Activated B cell treated with CpG ODN at 0.5 μM for 24 hours (primary cell): Measurements from ENCODE around the gene RPS26. TPM values are rescaled to one million over a fixed set of nuclear protein-coding genes. Genes with fewer than 3 reads are reported as not detected.
"Not testable (repeated sequence)": the region's sequence is repeated elsewhere in the genome, so short reads cannot be mapped to it uniquely, and the experiment has no call there.

Experiments used
- ATAC-seq: fragments of 200-7000 bp; cut with Tn5 transposase; one replicate; pipeline ENCODE4 v1.10.0; 2021; ENCODE audit warnings: low read depth, mild to moderate bottlenecking, moderate library complexity
- CTCF ChIA-PET: fragments of 350-600 bp; sonication (Branson Sonifier 250); formaldehyde crosslinking; loops from one replicate; lab custom pipeline; 2021; ENCODE audit warnings: antibody characterized with exemption; lab: Charles Lee
- POLR2A ChIA-PET: fragments of 350-600 bp; sonication (Branson Sonifier 250); formaldehyde crosslinking; loops from one replicate; lab custom pipeline; 2021; ENCODE audit warnings: antibody characterized with exemption; lab: Charles Lee
- DNase-seq: peaks from one replicate; pipeline ENCODE4 v3.0.0; 2022
- H3K27ac Mint-ChIP-seq: one replicate; pipeline ENCODE4 v1.8.0; 2020; ENCODE audit warnings: mixed read lengths
- H3K27me3 Mint-ChIP-seq: one replicate; pipeline ENCODE4 v1.8.0; 2021; ENCODE audit warnings: mixed read lengths
- H3K36me3 Mint-ChIP-seq: one replicate; pipeline ENCODE4 v1.8.0; 2021; ENCODE audit warnings: low read depth, mixed read lengths
- H3K4me1 Mint-ChIP-seq: one replicate; pipeline ENCODE4 v1.8.0; 2021; ENCODE audit warnings: mixed read lengths
- H3K4me3 Mint-ChIP-seq: one replicate; pipeline ENCODE4 v1.8.0; 2020; ENCODE audit warnings: mild to moderate bottlenecking, mixed read lengths
- H3K9me3 Mint-ChIP-seq: one replicate; pipeline ENCODE4 v1.8.0; 2020; ENCODE audit warnings: mixed read lengths
- CTCF ChIP-seq: fragments of 200-600 bp; IDR thresholded peaks from one replicate; pipeline ENCODE4 v1.8.0; 2022; ENCODE audit warnings: antibody characterized with exemption, mild to moderate bottlenecking
- intact Hi-C: fragments of 100-400 bp; cut with micrococcal nuclease; formaldehyde crosslinking; loops from one replicate; pipeline ENCODE4 v1.15.1; 2024
- total RNA-seq: library from RNA; stranded (reverse); gene quantifications from 2 replicates; pipeline ENCODE4 v1.2.3, GENCODE V29; 2022

RPS26 gene
- total RNA-seq, 1 donor from 2014 or later: 28.1 TPM

- Mint-ChIP-seq H3K27ac (peak overlapping the region; percentile 98), H3K4me1 (peaks cover 29% of the 10 kb centered on the region), H3K9me3 (no peaks in the 10 kb centered on the region), H3K36me3 (peaks cover 43% of the 10 kb centered on the region), H3K4me3 (peak overlapping the region; percentile 99), H3K27me3 (no peaks in the 10 kb centered on the region)
- ATAC-seq (no peak), DNase-seq (no peak)
- ChIA-PET POLR2A (interaction anchor here (0.6 to 1.4 kb wide), 10 partner anchors 64 to 303 kb away, joined by 3 to 8 read pairs (median 4); partner anchors contain the start of genes CNPY2, ORMDL2, PA2G4 and RAB5B), CTCF (interaction anchor here (1.0 to 1.6 kb wide), 4 partner anchors 45 to 302 kb away, joined by 3 to 7 read pairs (median 5); partner anchors contain the start of genes ORMDL2 and SARNP)
- intact Hi-C loops: loop anchor here (1.0 kb wide), 11 partner anchors 34 to 325 kb away; partner anchors contain the start of genes BLOC1S1, DNAJC14, PA2G4 and PYM1
- TF ChIP-seq CTCF: no peak
Measured at GRCh38 chr12:56040963-56041551, 661 bp upstream of the RPS26 start.

GRCh38 chr12:56042430-56042813 is 704 bp downstream of the RPS26 start:
- Mint-ChIP-seq H3K27ac (peak overlapping the region; percentile 98), H3K36me3 (peaks cover 44% of the 10 kb centered on the region), H3K4me1 (peaks cover 38% of the 10 kb centered on the region), H3K4me3 (peak overlapping the region; percentile 99)
- POLR2A ChIA-PET, DNase-seq, intact Hi-C loops, CTCF ChIA-PET, H3K9me3 Mint-ChIP-seq, ATAC-seq, H3K27me3 Mint-ChIP-seq: not testable (repeated sequence)

GRCh38 chr12:56042843-56043242 is 1.1 kb downstream of the RPS26 start:
- Mint-ChIP-seq H3K36me3 (peaks cover 44% of the 10 kb centered on the region), H3K9me3 (no peaks in the 10 kb centered on the region), H3K27ac (peak overlapping the region; percentile 98), H3K27me3 (no peaks in the 10 kb centered on the region), H3K4me3 (peak overlapping the region; percentile 99), H3K4me1 (peaks cover 38% of the 10 kb centered on the region)
- no peak for TF ChIP-seq CTCF
- ChIA-PET POLR2A (no interaction called here), CTCF (no interaction called here)
- intact Hi-C loops: no loop called here
- DNase-seq (no peak), ATAC-seq (no peak)

- DNase-seq (no peak), ATAC-seq (no peak)
- Mint-ChIP-seq H3K27ac (peak overlapping the region; percentile 59), H3K36me3 (peaks cover 44% of the 10 kb centered on the region), H3K4me1 (peaks cover 33% of the 10 kb centered on the region), H3K9me3 (no peaks in the 10 kb centered on the region), H3K27me3 (no peaks in the 10 kb centered on the region), H3K4me3 (no peak overlapping the region)
- intact Hi-C loops: loop anchor here (2.0 kb wide), 2 partner anchors 33 to 213 kb away; partner anchors contain the start of gene ANKRD52
- POLR2A ChIA-PET: interaction anchor here (0.7 to 3.1 kb wide), 5 partner anchors 39 to 300 kb away, joined by 3 to 8 read pairs (median 5); partner anchors contain the start of genes ORMDL2, RAB5B, SARNP and SMARCC2
- no peak for TF ChIP-seq CTCF
- CTCF ChIA-PET: interaction anchor here (0.8 to 2.0 kb wide), 8 partner anchors 50 to 417 kb away, joined by 3 to 5 read pairs (median 4); partner anchors contain the start of genes ANKRD52 and ESYT1
Measured at GRCh38 chr12:56046027-56046780, 4.5 kb downstream of the RPS26 start.

- ATAC-seq (no peak), DNase-seq (no peak)
- Mint-ChIP-seq H3K27ac (no peak overlapping the region), H3K27me3 (no peaks in the 10 kb centered on the region), H3K4me1 (no peaks in the 10 kb centered on the region), H3K4me3 (no peak overlapping the region), H3K9me3 (no peaks in the 10 kb centered on the region), H3K36me3 (no peaks in the 10 kb centered on the region)
- CTCF ChIA-PET: interaction anchor here (0.7 kb wide), 1 partner anchor 699 kb away, joined by 5 read pairs; no protein-coding TSS in a partner anchor
- intact Hi-C loops: no loop called here
- no peak for TF ChIP-seq CTCF
- POLR2A ChIA-PET: interaction anchor here (0.6 kb wide), 1 partner anchor 123 kb away, joined by 3 read pairs; no protein-coding TSS in a partner anchor
Measured at GRCh38 chr12:56053407-56053893, 11.7 kb downstream of the RPS26 start.

GRCh38 chr12:56059964-56060363 is 18.2 kb downstream of the RPS26 start:
- CTCF ChIA-PET, H3K4me1 Mint-ChIP-seq, H3K27me3 Mint-ChIP-seq, ATAC-seq, H3K36me3 Mint-ChIP-seq, H3K27ac Mint-ChIP-seq, intact Hi-C loops, H3K4me3 Mint-ChIP-seq, DNase-seq, H3K9me3 Mint-ChIP-seq: not testable (repeated sequence)
- POLR2A ChIA-PET: interaction anchor here (1.0 kb wide), 1 partner anchor 44 kb away, joined by 3 read pairs; the partner anchor contains the start of gene PA2G4
